ENCODE measurements around the gene PGAP6. TPM values are rescaled to one million over a fixed set of nuclear protein-coding genes. Genes with fewer than 3 reads are reported as not detected.
A peak's percentile ranks its signal among the peaks of the same experiment; 100 is the strongest.
"Not testable (repeated sequence)": the region's sequence is repeated elsewhere in the genome, so short reads cannot be mapped to it uniquely, and the experiment has no call there.

The PGAP6 gene
- total and polyA plus RNA-seq, 2 experiments from 2014 or later, result 133 to 205 TPM

DNA sequence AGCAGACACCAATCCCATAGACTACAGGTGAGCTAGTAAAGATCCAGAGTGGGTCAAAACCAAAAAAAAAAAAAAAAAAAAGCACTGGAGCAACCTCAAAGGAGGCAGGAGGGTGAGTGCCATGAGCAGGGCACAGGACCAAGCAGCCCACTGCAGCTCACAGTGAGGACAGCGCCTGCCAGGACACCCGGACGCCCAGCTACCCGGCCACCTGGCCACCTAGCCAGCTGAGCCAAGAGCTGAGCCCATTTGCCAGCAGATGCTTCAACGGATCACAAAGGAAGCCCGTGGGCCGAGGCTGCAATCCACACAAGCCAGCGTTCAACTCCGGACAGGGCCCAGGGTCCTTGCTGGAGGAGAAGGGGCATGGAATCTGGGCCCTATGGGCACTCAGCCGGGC lies 44.3 kb downstream of the PGAP6 start:
- Histone ChIP-seq H3K79me2 (peaks cover 97% of the 10 kb centered on the region), H3K4me1 (ENCODE audit: insufficient read depth) (peaks cover 18% of the 10 kb centered on the region), H3K36me3 (replicated peaks; ENCODE audit: insufficient read depth, low read depth) (no peaks in the 10 kb centered on the region), H3K4me2 (no peak overlapping the region), H3K9me3 (ENCODE audit: low read depth) (no peaks in the 10 kb centered on the region), H4K20me1 (ENCODE audit: insufficient read depth, poor library complexity, severe bottlenecking) (peaks cover 33% of the 10 kb centered on the region), H3K27ac (no peak overlapping the region), H3K27me3 (no peaks in the 10 kb centered on the region), H2AFZ (no peak overlapping the region), H3K4me3 (no peak overlapping the region), H3K9me2 (replicated peaks; ENCODE audit: insufficient read depth) (no peaks in the 10 kb centered on the region)
- no peak for DNase-seq (ENCODE audit: low spot score)
- no peak for TF ChIP-seq EZH2 (IDR thresholded peaks at IDR 0.05; ENCODE audit: borderline replicate concordance)
- no peak for TF ChIP-seq EZH2phosphoT487 (IDR thresholded peaks at IDR 0.05; ENCODE audit: low read depth, severe bottlenecking, unreplicated experiment)
- TF ChIP-seq CTCF (IDR thresholded peaks at IDR 0.05; ENCODE audit: poor library complexity), result no peak
- WGBS (ENCODE audit: low lambda C conversion rate, missing lambda C conversion rate), result 91% methylated on average over 10 of the region's 10 CpGs

- TF ChIP-seq CTCF (IDR thresholded peaks at IDR 0.05; ENCODE audit: poor library complexity), result no peak
- no peak for TF ChIP-seq EZH2phosphoT487 (IDR thresholded peaks at IDR 0.05; ENCODE audit: low read depth, severe bottlenecking, unreplicated experiment)
- no peak for TF ChIP-seq EZH2 (IDR thresholded peaks at IDR 0.05; ENCODE audit: borderline replicate concordance)
- no peak for DNase-seq (ENCODE audit: low spot score)
- Histone ChIP-seq H3K9me3 (ENCODE audit: low read depth) (no peaks in the 10 kb centered on the region), H3K27me3 (no peaks in the 10 kb centered on the region), H3K79me2 (peaks cover 96% of the 10 kb centered on the region), H3K4me2 (no peak overlapping the region), H4K20me1 (ENCODE audit: insufficient read depth, poor library complexity, severe bottlenecking) (peaks cover 35% of the 10 kb centered on the region), H3K4me3 (no peak overlapping the region), H3K27ac (no peak overlapping the region), H2AFZ (no peak overlapping the region), H3K36me3 (replicated peaks; ENCODE audit: insufficient read depth, low read depth) (no peaks in the 10 kb centered on the region), H3K4me1 (ENCODE audit: insufficient read depth) (peaks cover 27% of the 10 kb centered on the region), H3K9me2 (replicated peaks; ENCODE audit: insufficient read depth) (no peaks in the 10 kb centered on the region)
- WGBS (ENCODE audit: low lambda C conversion rate, missing lambda C conversion rate), result 95% methylated on average over 11 of the region's 11 CpGs
These were observed 45.5 kb downstream of the PGAP6 start for GRCh38 chr16:336269-336668.

DNA sequence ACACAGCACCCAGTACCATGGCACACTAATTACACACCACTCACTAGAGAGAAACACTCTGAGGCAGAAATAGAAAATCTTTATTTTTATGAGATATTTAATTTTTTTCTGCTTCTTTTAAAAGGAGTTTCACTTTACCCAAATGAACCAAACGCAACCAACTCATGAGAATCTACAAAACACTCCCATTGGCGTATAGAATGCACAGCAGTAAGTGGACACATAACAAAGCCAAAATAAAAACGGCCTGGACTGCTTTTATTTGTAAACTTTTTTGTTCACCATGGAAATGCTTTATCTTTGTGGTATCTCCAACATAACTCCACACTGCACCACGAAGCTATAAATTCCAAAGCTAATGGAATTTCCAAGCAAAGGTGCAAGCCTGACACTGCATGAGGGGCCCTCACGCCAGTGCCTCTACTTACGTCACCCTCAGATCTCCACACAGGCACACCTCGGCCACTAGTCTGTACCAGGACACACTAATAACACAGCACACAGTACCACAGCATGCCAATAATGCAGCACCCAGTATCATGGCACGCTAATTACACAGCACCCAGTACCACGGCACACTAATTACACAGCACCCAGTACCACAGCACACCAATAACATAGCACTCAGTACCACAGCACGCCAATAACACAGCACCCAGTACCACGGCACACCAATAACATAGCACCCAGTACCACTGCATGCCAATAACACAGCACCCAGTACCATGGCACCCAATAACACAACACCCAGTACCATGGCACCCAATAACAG lies 46.7 kb downstream of the PGAP6 start:
- H3K4me3 ChIP-seq; H3K9me3 ChIP-seq (ENCODE audit: low read depth); DNase-seq (ENCODE audit: low spot score); H2AFZ ChIP-seq; H3K9me2 ChIP-seq (replicated peaks; ENCODE audit: insufficient read depth); H3K4me2 ChIP-seq; H3K27me3 ChIP-seq; H3K36me3 ChIP-seq (replicated peaks; ENCODE audit: insufficient read depth, low read depth): not testable (repeated sequence)
- H3K79me2 ChIP-seq, result peaks cover 93% of the 10 kb centered on the region
- peaks cover 33% of the 10 kb centered on the region for H4K20me1 ChIP-seq (ENCODE audit: insufficient read depth, poor library complexity, severe bottlenecking)
- peaks cover 39% of the 10 kb centered on the region for H3K4me1 ChIP-seq (ENCODE audit: insufficient read depth)
- 78% methylated on average over 11 of the region's 11 CpGs for WGBS (ENCODE audit: low lambda C conversion rate, missing lambda C conversion rate)
- peak overlapping the region; percentile 89 for H3K27ac ChIP-seq

DNA sequence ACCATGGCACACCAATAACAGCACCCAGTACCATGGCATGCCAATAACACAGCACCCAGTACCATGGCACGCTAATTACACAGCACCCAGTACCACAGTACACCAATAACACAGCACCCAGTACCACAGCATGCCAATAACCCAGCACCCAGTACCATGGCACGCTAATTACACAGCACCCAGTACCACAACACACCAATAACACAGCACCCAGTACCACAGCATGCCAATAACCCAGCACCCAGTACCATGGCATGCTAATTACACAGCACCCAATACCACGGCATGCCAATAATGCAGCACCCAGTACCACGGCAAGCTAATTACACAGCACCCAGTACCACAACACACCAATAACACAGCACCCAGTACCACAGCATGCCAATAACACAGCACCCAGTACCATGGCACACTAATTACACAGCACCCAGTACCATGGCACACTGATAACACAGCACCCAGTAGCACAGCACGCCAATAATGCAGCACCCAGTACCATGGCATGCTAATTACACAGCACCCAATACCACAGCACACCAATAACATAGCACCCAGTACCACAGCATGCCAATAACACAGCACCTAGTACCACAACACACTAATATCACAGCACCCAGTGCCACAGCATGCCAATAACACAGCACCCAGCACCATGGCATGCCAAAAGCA lies 47.5 kb downstream of the PGAP6 start:
- H3K9me2 ChIP-seq (replicated peaks; ENCODE audit: insufficient read depth); H3K4me2 ChIP-seq; DNase-seq (ENCODE audit: low spot score); H3K36me3 ChIP-seq (replicated peaks; ENCODE audit: insufficient read depth, low read depth); H3K27me3 ChIP-seq; H3K4me3 ChIP-seq; H3K9me3 ChIP-seq (ENCODE audit: low read depth); H2AFZ ChIP-seq: not testable (repeated sequence)
- Histone ChIP-seq H3K79me2 (peaks cover 93% of the 10 kb centered on the region), H4K20me1 (ENCODE audit: insufficient read depth, poor library complexity, severe bottlenecking) (peaks cover 26% of the 10 kb centered on the region), H3K4me1 (ENCODE audit: insufficient read depth) (peaks cover 41% of the 10 kb centered on the region), H3K27ac (peak overlapping the region; percentile 83)
- WGBS (ENCODE audit: low lambda C conversion rate, missing lambda C conversion rate), result 92% methylated on average over 5 of the region's 5 CpGs

Data from hepatocyte (in vitro differentiated cells).